Mesendoderm (in vitro differentiated cells): Measurements from ENCODE around the gene UBE2R2. TPM values are rescaled to one million over a fixed set of nuclear protein-coding genes. Genes with fewer than 3 reads are reported as not detected.
A peak's percentile ranks its signal among the peaks of the same experiment; 100 is the strongest.
"Not testable (repeated sequence)": the region's sequence is repeated elsewhere in the genome, so short reads cannot be mapped to it uniquely, and the experiment has no call there.

Experiments
- DNase-seq: peaks from one replicate; pipeline ENCODE4 v3.0.0; 2013
- H2AK5ac ChIP-seq: 2 replicates; pipeline ENCODE4 v1.6.1; 2013; ENCODE audit warnings: low read length, inconsistent platforms
- H2BK120ac ChIP-seq: 2 replicates; pipeline ENCODE4 v1.6.1; 2013; ENCODE audit warnings: low read depth, mild to moderate bottlenecking, low read length, moderate library complexity, mixed read lengths
- H2BK15ac ChIP-seq: replicated peaks from 2 replicates; pipeline ENCODE4 v1.6.1; 2013; ENCODE audit warnings: low read depth, mild to moderate bottlenecking, moderate library complexity
- H2BK5ac ChIP-seq: 2 replicates; pipeline ENCODE4 v1.6.1; 2013; ENCODE audit warnings: low read length, inconsistent platforms
- H3K18ac ChIP-seq: 2 replicates; pipeline ENCODE4 v1.6.1; 2013; ENCODE audit warnings: mild to moderate bottlenecking, low read length, mixed read lengths
- H3K23ac ChIP-seq: one replicate; pipeline ENCODE4 v1.6.1; 2013; ENCODE audit warnings: low read length
- H3K27ac ChIP-seq: 2 replicates; pipeline ENCODE4 v1.5.1; 2013; ENCODE audit warnings: low read depth, mild to moderate bottlenecking, inconsistent platforms, low read length, moderate library complexity
- H3K27me3 ChIP-seq: 2 replicates; pipeline ENCODE4 v1.6.1; 2013; ENCODE audit warnings: low read length, control low read depth, mild to moderate bottlenecking, inconsistent platforms; ENCODE audit not compliant: insufficient read depth, poor library complexity
- H3K36me3 ChIP-seq: 2 replicates; pipeline ENCODE4 v1.6.1; 2013; ENCODE audit warnings: low read length, inconsistent platforms; ENCODE audit not compliant: control insufficient read depth, insufficient read depth
- H3K4ac ChIP-seq: one replicate; pipeline ENCODE4 v1.6.1; 2013; ENCODE audit warnings: low read depth, mild to moderate bottlenecking, low read length, moderate library complexity
- H3K4me1 ChIP-seq: 2 replicates; pipeline ENCODE4 v1.6.1; 2013; ENCODE audit warnings: low read depth, low read length, inconsistent platforms; ENCODE audit not compliant: control insufficient read depth
- H3K4me2 ChIP-seq: 2 replicates; pipeline ENCODE4 v1.6.1; 2013; ENCODE audit warnings: low read length
- H3K4me3 ChIP-seq: 2 replicates; pipeline ENCODE4 v1.5.1; 2013; ENCODE audit warnings: mild to moderate bottlenecking, low read length
- H3K56ac ChIP-seq: one replicate; pipeline ENCODE4 v1.6.1; 2013; ENCODE audit warnings: low read length
- H3K79me1 ChIP-seq: 2 replicates; pipeline ENCODE4 v1.6.1; 2013; ENCODE audit warnings: low read length, inconsistent platforms
- H3K79me2 ChIP-seq: 2 replicates; pipeline ENCODE4 v1.6.1; 2013; ENCODE audit warnings: mild to moderate bottlenecking, low read length; ENCODE audit not compliant: control insufficient read depth, insufficient read depth
- H3K9ac ChIP-seq: 2 replicates; pipeline ENCODE4 v1.6.1; 2013; ENCODE audit warnings: low read length, inconsistent platforms
- H4K5ac ChIP-seq: one replicate; pipeline ENCODE4 v1.6.1; 2013; ENCODE audit warnings: low read length
- H4K8ac ChIP-seq: one replicate; pipeline ENCODE4 v1.6.1; 2013; ENCODE audit warnings: low read depth, mild to moderate bottlenecking, control low read depth, low read length, moderate library complexity
- WGBS: extraction: QIAGEN DNeasy Blood & Tissue Kit; methylation state at CpG from one replicate; pipeline ENCODE4 v1.1.7; 2013; ENCODE audit warnings: low lambda C conversion rate, missing lambda C conversion rate; ENCODE audit not compliant: insufficient coverage; ENCODE audit errors: extremely low coverage; 5-methylcytosine and 5-hydroxymethylcytosine counted together
- polyA plus RNA-seq, 2 experiments: library from polyadenylated mRNA; stranded (reverse); fragments of 200-250 nt; gene quantifications; one replicate each; pipeline ENCODE4 v1.2.3, GENCODE V29; 2013

The UBE2R2 gene
- polyA plus RNA-seq (2013, experiment 1 of 2) = 48.6 TPM
- polyA plus RNA-seq (2013, experiment 2 of 2) = 48.4 TPM

GRCh38 chr9:33816327-33817252 is at the start of gene UBE2R2:
UBE2R2 (plus strand) TSS chr9:33817160; CDS start chr9:33817758, 598 bp downstream.
- peaks cover 3% of the 10 kb centered on the region for H3K4me1 ChIP-seq
- peak within 1 kb of the TSS; percentile 98 for H3K9ac ChIP-seq
- peak within 1 kb of the TSS; percentile 100 for H2BK120ac ChIP-seq
- H4K8ac ChIP-seq = peak within 1 kb of the TSS; percentile 100
- H3K79me1 ChIP-seq = peaks cover 1% of the 10 kb centered on the region
- peak within 1 kb of the TSS; percentile 97 for H3K56ac ChIP-seq
- H3K4ac ChIP-seq = peak within 1 kb of the TSS; percentile 100
- H2BK5ac ChIP-seq = peak within 1 kb of the TSS; percentile 85
- peak within 1 kb of the TSS; percentile 43 for H2AK5ac ChIP-seq
- no peaks in the 10 kb centered on the region for H3K27me3 ChIP-seq
- peak within 1 kb of the TSS; percentile 93 for H3K4me2 ChIP-seq
- peak within 1 kb of the TSS; percentile 86 for H3K4me3 ChIP-seq
- peak within 1 kb of the TSS; percentile 94 for H3K23ac ChIP-seq
- H3K18ac ChIP-seq = peak within 1 kb of the TSS; percentile 100
- no peak within 1 kb of the TSS for H4K5ac ChIP-seq
- peak; percentile 91 for DNase-seq
- H3K27ac ChIP-seq = peak within 1 kb of the TSS; percentile 100
- H3K79me2 ChIP-seq = peaks cover 35% of the 10 kb centered on the region
- peak within 1 kb of the TSS; percentile 28 for H2BK15ac ChIP-seq
- H3K36me3 ChIP-seq = no peaks in the 10 kb centered on the region
- WGBS = no CpG with 5 or more reads among the region's 66 CpGs

GRCh38 chr9:33770156-33770880 is 46.6 kb upstream of the UBE2R2 start:
- H3K36me3 ChIP-seq, H4K8ac ChIP-seq, H3K4me2 ChIP-seq, H3K56ac ChIP-seq, H3K4me3 ChIP-seq, H3K79me2 ChIP-seq, H3K4ac ChIP-seq, H3K27ac ChIP-seq, H3K4me1 ChIP-seq, H4K5ac ChIP-seq, H2AK5ac ChIP-seq, H3K23ac ChIP-seq, H2BK5ac ChIP-seq, H3K18ac ChIP-seq, H3K79me1 ChIP-seq, H3K9ac ChIP-seq, H2BK15ac ChIP-seq, DNase-seq, H3K27me3 ChIP-seq, H2BK120ac ChIP-seq: not testable (repeated sequence)
- WGBS = no CpG with 5 or more reads among the region's 3 CpGs

DNA sequence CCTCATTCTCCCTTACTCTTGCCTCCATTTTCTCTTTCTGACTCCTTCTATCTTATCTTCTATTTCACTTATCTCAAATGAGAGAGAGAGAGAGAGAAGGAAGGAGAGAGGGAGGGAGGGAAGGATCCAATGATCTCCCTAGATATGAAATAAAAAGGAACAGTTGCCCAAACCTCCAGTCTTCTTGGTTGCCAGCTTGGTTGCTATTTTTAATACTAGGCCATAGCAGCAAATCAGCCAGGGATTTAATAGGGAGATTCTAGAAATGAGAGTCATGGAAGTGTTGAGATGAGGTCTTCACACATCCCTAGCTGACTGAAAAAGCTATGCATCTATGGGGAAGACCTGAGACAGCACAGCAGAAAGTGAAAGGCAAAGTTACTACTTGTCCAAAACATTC is 43.8 kb upstream of the UBE2R2 start:
- not testable (repeated sequence) for H2AK5ac ChIP-seq, H3K4ac ChIP-seq, H3K9ac ChIP-seq

DNA sequence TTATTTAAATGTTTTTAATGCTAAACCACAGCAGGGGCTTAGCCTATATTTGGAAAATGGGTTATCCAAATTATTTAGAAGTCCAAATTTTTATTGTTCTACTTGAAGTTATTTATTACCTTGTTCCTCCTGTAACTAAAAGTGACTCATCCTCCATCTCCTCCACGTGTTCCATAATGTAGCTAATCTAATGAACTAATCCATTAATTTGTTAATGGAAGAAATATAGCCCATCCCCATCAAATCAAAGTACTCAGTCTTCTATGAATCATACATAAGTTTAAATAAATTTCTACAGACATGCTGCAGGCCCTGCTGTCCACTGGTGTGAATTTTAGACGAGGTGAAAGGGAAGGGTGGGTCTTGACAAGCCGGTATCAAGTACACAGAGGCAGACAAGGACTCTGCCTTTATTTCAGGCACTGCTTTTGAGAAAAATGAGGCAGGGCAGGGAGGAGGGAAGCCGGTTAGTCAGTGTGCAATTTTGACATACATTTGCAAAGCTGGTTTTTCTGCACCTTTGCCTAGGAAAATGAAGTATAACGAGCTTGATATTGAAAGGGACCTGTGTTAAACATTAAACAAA is 42.8 kb upstream of the UBE2R2 start:
- not testable (repeated sequence) for H3K9ac ChIP-seq, H3K4me1 ChIP-seq, H3K23ac ChIP-seq, H3K79me2 ChIP-seq, H3K18ac ChIP-seq, H2BK120ac ChIP-seq, H2BK15ac ChIP-seq, H4K5ac ChIP-seq, H3K4me3 ChIP-seq, H3K56ac ChIP-seq, H3K79me1 ChIP-seq, DNase-seq, H4K8ac ChIP-seq, H2BK5ac ChIP-seq, H3K4me2 ChIP-seq, H2AK5ac ChIP-seq, H3K27me3 ChIP-seq, H3K27ac ChIP-seq, H3K36me3 ChIP-seq, H3K4ac ChIP-seq
- no CpG with 5 or more reads among the region's 5 CpGs for WGBS

More for the DNA sequence above, 43.8 kb upstream of the UBE2R2 start:
- not testable (repeated sequence) for H2BK120ac ChIP-seq, H3K27me3 ChIP-seq, H3K56ac ChIP-seq, H3K79me2 ChIP-seq, H3K4me3 ChIP-seq, H3K4me1 ChIP-seq, H3K79me1 ChIP-seq, H2BK15ac ChIP-seq, H2BK5ac ChIP-seq, H4K5ac ChIP-seq, H4K8ac ChIP-seq, H3K4me2 ChIP-seq, H3K23ac ChIP-seq, DNase-seq, H3K27ac ChIP-seq, H3K18ac ChIP-seq, H3K36me3 ChIP-seq

GRCh38 chr9:33776578-33776977 is 40.4 kb upstream of the UBE2R2 start:
- no peak overlapping the region for H3K9ac ChIP-seq
- H3K79me1 ChIP-seq = no peaks in the 10 kb centered on the region
- H3K4me2 ChIP-seq = no peak overlapping the region
- no peak for DNase-seq
- H4K5ac ChIP-seq = no peak overlapping the region
- H2AK5ac ChIP-seq = no peak overlapping the region
- no peak overlapping the region for H3K56ac ChIP-seq
- no peaks in the 10 kb centered on the region for H3K27me3 ChIP-seq
- H3K4ac ChIP-seq = no peak overlapping the region
- H2BK5ac ChIP-seq = no peak overlapping the region
- no peak overlapping the region for H3K27ac ChIP-seq
- H3K4me1 ChIP-seq = no peaks in the 10 kb centered on the region
- H3K23ac ChIP-seq = no peak overlapping the region
- no peaks in the 10 kb centered on the region for H3K79me2 ChIP-seq
- no peak overlapping the region for H3K4me3 ChIP-seq
- no peak overlapping the region for H2BK120ac ChIP-seq
- no peak overlapping the region for H4K8ac ChIP-seq
- H3K18ac ChIP-seq = no peak overlapping the region
- no peaks in the 10 kb centered on the region for H3K36me3 ChIP-seq
- H2BK15ac ChIP-seq = no peak overlapping the region
